CD4-positive, alpha-beta T cell treated with Interleukin-4 for 4 hours (primary cell): ENCODE results near the gene KRTAP20-2.

Experiments
- DNase-seq: peaks from one replicate; pipeline ENCODE4 v3.0.0-alpha.2; 2020

Gene KRTAP20-2

DNA sequence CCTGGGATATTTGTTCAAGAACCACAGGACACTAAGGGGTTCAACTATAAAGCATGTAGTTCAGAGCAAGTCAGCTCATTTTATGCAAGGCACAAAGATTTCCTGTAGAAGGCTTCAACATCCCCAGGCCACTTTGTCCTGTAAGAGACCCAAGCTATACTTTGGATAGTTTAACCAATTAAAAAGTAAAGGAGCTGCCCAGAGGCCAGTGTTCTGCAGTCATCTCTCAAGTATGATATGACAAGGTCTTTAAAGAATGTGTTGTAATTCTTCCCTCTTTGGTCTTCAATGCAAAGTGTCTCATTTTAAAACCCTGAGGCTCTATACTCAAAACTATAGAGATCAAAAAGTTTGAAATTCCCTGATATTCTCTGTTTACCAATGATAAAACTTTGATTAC is 41.7 kb downstream of the KRTAP20-2 start:
- DNase-seq: no peak

DNA sequence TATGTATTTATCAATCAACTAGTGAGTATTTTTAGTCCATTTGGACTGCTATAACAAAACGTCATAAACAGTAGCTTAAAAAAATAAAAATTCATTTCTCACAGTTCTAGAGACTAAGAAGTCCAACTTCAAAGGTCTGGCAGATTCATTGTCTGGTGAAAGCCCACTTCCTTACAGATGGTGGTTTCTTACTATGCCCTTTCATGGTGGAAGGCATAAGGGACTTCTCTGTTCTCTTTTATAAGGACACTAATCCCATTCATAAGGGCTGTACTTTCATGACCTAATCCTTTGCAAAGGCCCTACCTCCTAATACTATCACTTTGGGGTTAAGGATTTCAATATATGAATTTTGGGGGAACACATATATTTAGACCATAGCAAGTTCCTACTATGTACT is 45.6 kb downstream of the KRTAP20-2 start:
- DNase-seq: no peak

DNA sequence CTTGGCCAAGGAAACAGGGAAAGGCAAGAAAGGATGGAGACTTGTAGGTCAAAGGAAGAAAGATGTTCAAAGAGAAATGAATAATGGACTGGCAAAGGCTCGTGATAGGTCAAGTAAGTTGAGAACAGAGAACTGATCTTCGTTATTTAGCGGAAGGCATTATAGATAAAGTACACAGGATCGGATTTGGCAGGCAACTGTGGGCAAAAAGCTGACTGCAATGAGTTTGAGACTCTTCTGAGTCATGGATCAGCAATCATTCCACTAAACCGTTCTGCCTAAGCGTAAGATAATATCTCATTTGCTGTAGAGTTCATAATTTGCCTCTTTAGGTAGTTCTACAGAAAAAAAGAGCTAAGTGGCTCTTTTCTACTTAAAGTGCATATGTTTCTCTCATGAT is 49.5 kb downstream of the KRTAP20-2 start:
- DNase-seq: no peak
